HG02798 (cell line): ENCODE results near the gene CELF4.

ENCODE experiments used
- ATAC-seq: cut with Tn5 transposase; IDR thresholded peaks from one replicate; pipeline ENCODE4 v1.9.1; 2021; ENCODE audit warnings: mild to moderate bottlenecking; ENCODE audit not compliant: unreplicated experiment, poor library complexity

The CELF4 gene

GRCh38 chr18:37550118-37550875 lies 15.3 kb downstream of the CELF4 start:
- no peak for ATAC-seq

- no peak for ATAC-seq
These were observed 16.8 kb downstream of the CELF4 start for GRCh38 chr18:37548679-37549289.

- ATAC-seq: no peak
These were observed 18.3 kb downstream of the CELF4 start for GRCh38 chr18:37547196-37547827.

GRCh38 chr18:37546651-37547050 lies 18.9 kb downstream of the CELF4 start:
- no peak for ATAC-seq

GRCh38 chr18:37546272-37546537 lies 19.4 kb downstream of the CELF4 start:
- ATAC-seq: no peak

- no peak for ATAC-seq
These were observed 19.9 kb downstream of the CELF4 start for GRCh38 chr18:37545461-37546271.

GRCh38 chr18:37544713-37545112 lies 20.9 kb downstream of the CELF4 start:
- no peak for ATAC-seq

GRCh38 chr18:37544217-37544616 lies 21.4 kb downstream of the CELF4 start:
- ATAC-seq: no peak

GRCh38 chr18:37543321-37543720 lies 22.3 kb downstream of the CELF4 start:
- ATAC-seq: no peak

- no peak for ATAC-seq
These were observed 24.1 kb downstream of the CELF4 start for GRCh38 chr18:37541517-37541916.

- ATAC-seq: no peak
These were observed 25.0 kb downstream of the CELF4 start for GRCh38 chr18:37540424-37541138.

- no peak for ATAC-seq
These were observed 26.4 kb downstream of the CELF4 start for GRCh38 chr18:37539236-37539635.

GRCh38 chr18:37538526-37539205 lies 26.9 kb downstream of the CELF4 start:
- ATAC-seq: no peak

GRCh38 chr18:37537868-37538525 lies 27.6 kb downstream of the CELF4 start:
- ATAC-seq: peak; percentile 90

- ATAC-seq: no peak
These were observed 28.9 kb downstream of the CELF4 start for GRCh38 chr18:37536656-37537055.

- ATAC-seq: no peak
These were observed 29.6 kb downstream of the CELF4 start for GRCh38 chr18:37535968-37536367.

GRCh38 chr18:37534627-37535026 lies 31.0 kb downstream of the CELF4 start:
- no peak for ATAC-seq

- no peak for ATAC-seq
These were observed 31.7 kb downstream of the CELF4 start for GRCh38 chr18:37533647-37534584.
